Mesendoderm (in vitro differentiated cells): ENCODE data around the gene EIF4G3.

Source experiments
- DNase-seq: peaks from one replicate; pipeline ENCODE4 v3.0.0; 2013
- H2AK5ac ChIP-seq: 2 replicates; pipeline ENCODE4 v1.6.1; 2013; ENCODE audit warnings: low read length, inconsistent platforms
- H2BK120ac ChIP-seq: 2 replicates; pipeline ENCODE4 v1.6.1; 2013; ENCODE audit warnings: low read depth, mild to moderate bottlenecking, low read length, moderate library complexity, mixed read lengths
- H2BK15ac ChIP-seq: replicated peaks from 2 replicates; pipeline ENCODE4 v1.6.1; 2013; ENCODE audit warnings: low read depth, mild to moderate bottlenecking, moderate library complexity
- H2BK5ac ChIP-seq: 2 replicates; pipeline ENCODE4 v1.6.1; 2013; ENCODE audit warnings: low read length, inconsistent platforms
- H3K18ac ChIP-seq: 2 replicates; pipeline ENCODE4 v1.6.1; 2013; ENCODE audit warnings: mild to moderate bottlenecking, low read length, mixed read lengths
- H3K23ac ChIP-seq: one replicate; pipeline ENCODE4 v1.6.1; 2013; ENCODE audit warnings: low read length
- H3K27ac ChIP-seq: 2 replicates; pipeline ENCODE4 v1.5.1; 2013; ENCODE audit warnings: low read depth, mild to moderate bottlenecking, inconsistent platforms, low read length, moderate library complexity
- H3K27me3 ChIP-seq: 2 replicates; pipeline ENCODE4 v1.6.1; 2013; ENCODE audit warnings: low read length, control low read depth, mild to moderate bottlenecking, inconsistent platforms; ENCODE audit not compliant: insufficient read depth, poor library complexity
- H3K36me3 ChIP-seq: 2 replicates; pipeline ENCODE4 v1.6.1; 2013; ENCODE audit warnings: low read length, inconsistent platforms; ENCODE audit not compliant: control insufficient read depth, insufficient read depth
- H3K4ac ChIP-seq: one replicate; pipeline ENCODE4 v1.6.1; 2013; ENCODE audit warnings: low read depth, mild to moderate bottlenecking, low read length, moderate library complexity
- H3K4me1 ChIP-seq: 2 replicates; pipeline ENCODE4 v1.6.1; 2013; ENCODE audit warnings: low read depth, low read length, inconsistent platforms; ENCODE audit not compliant: control insufficient read depth
- H3K4me2 ChIP-seq: 2 replicates; pipeline ENCODE4 v1.6.1; 2013; ENCODE audit warnings: low read length
- H3K4me3 ChIP-seq: 2 replicates; pipeline ENCODE4 v1.5.1; 2013; ENCODE audit warnings: mild to moderate bottlenecking, low read length
- H3K56ac ChIP-seq: one replicate; pipeline ENCODE4 v1.6.1; 2013; ENCODE audit warnings: low read length
- H3K79me1 ChIP-seq: 2 replicates; pipeline ENCODE4 v1.6.1; 2013; ENCODE audit warnings: low read length, inconsistent platforms
- H3K79me2 ChIP-seq: 2 replicates; pipeline ENCODE4 v1.6.1; 2013; ENCODE audit warnings: mild to moderate bottlenecking, low read length; ENCODE audit not compliant: control insufficient read depth, insufficient read depth
- H3K9ac ChIP-seq: 2 replicates; pipeline ENCODE4 v1.6.1; 2013; ENCODE audit warnings: low read length, inconsistent platforms
- H4K5ac ChIP-seq: one replicate; pipeline ENCODE4 v1.6.1; 2013; ENCODE audit warnings: low read length
- H4K8ac ChIP-seq: one replicate; pipeline ENCODE4 v1.6.1; 2013; ENCODE audit warnings: low read depth, mild to moderate bottlenecking, control low read depth, low read length, moderate library complexity
- WGBS: extraction: QIAGEN DNeasy Blood & Tissue Kit; methylation state at CpG from one replicate; pipeline ENCODE4 v1.1.7; 2013; ENCODE audit warnings: low lambda C conversion rate, missing lambda C conversion rate; ENCODE audit not compliant: insufficient coverage; ENCODE audit errors: extremely low coverage; 5-methylcytosine and 5-hydroxymethylcytosine counted together

EIF4G3 gene

GRCh38 chr1:21051177-21051825 is 125.4 kb downstream of the EIF4G3 start:
- WGBS: 100% methylated on average over 1 of the region's 2 CpGs

DNA sequence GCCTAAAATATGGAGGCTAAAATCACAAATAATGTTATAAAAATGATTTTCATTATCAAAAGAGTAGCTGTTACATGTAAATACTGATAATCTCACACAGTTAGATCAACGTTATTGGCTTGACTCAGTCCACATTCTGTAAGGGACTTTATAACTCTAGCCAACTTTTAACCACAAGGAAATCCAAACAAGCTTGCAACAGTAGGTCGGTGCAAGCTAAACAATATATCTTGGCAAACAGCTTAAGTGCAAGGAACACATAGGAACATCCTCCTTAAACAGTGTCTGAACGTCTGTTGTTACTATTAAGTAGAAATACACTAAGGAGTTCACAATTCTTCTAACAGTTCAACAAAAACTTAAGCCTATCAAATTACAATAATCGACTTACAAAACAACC is 126.7 kb downstream of the EIF4G3 start:
- H3K36me3 ChIP-seq: no peaks in the 10 kb centered on the region
- H3K9ac ChIP-seq: no peak overlapping the region
- H3K56ac ChIP-seq: no peak overlapping the region
- H3K4me2 ChIP-seq: no peak overlapping the region
- H2BK120ac ChIP-seq: no peak overlapping the region
- no peak overlapping the region for H4K5ac ChIP-seq
- H2AK5ac ChIP-seq: no peak overlapping the region
- H3K4me3 ChIP-seq: no peak overlapping the region
- H3K27me3 ChIP-seq: no peaks in the 10 kb centered on the region
- H2BK5ac ChIP-seq: no peak overlapping the region
- no peak overlapping the region for H3K18ac ChIP-seq
- 100% methylated on average over 1 of the region's 4 CpGs for whole genome bisulfite sequencing
- H3K79me2 ChIP-seq: peaks cover 2% of the 10 kb centered on the region
- H4K8ac ChIP-seq: no peak overlapping the region
- H3K4me1 ChIP-seq: peaks cover 4% of the 10 kb centered on the region
- no peak overlapping the region for H2BK15ac ChIP-seq
- peaks cover 2% of the 10 kb centered on the region for H3K79me1 ChIP-seq
- H3K23ac ChIP-seq: no peak overlapping the region
- DNase-seq: no peak
- no peak overlapping the region for H3K27ac ChIP-seq
- no peak overlapping the region for H3K4ac ChIP-seq

More at GRCh38 chr1:21051177-21051825, 125.4 kb downstream of the EIF4G3 start:
- Histone ChIP-seq H2BK120ac (no peak overlapping the region), H3K27me3 (no peaks in the 10 kb centered on the region), H3K79me1 (peaks cover 2% of the 10 kb centered on the region), H3K23ac (no peak overlapping the region), H4K5ac (no peak overlapping the region), H4K8ac (no peak overlapping the region), H3K27ac (no peak overlapping the region), H3K56ac (no peak overlapping the region), H2AK5ac (no peak overlapping the region), H3K18ac (peak overlapping the region; percentile 28), H2BK15ac (no peak overlapping the region), H3K4me1 (no peaks in the 10 kb centered on the region), H3K4me3 (no peak overlapping the region), H3K4me2 (no peak overlapping the region), H3K9ac (no peak overlapping the region), H3K4ac (no peak overlapping the region), H3K79me2 (peaks cover 2% of the 10 kb centered on the region), H2BK5ac (no peak overlapping the region), H3K36me3 (no peaks in the 10 kb centered on the region)
- DNase-seq: no peak

GRCh38 chr1:21048462-21048861 is 128.2 kb downstream of the EIF4G3 start:
- H2BK15ac ChIP-seq: no peak overlapping the region
- DNase-seq: peak; percentile 56
- no peak overlapping the region for H4K8ac ChIP-seq
- no peak overlapping the region for H4K5ac ChIP-seq
- H3K9ac ChIP-seq: no peak overlapping the region
- no peak overlapping the region for H2AK5ac ChIP-seq
- H2BK120ac ChIP-seq: no peak overlapping the region
- no peak overlapping the region for H2BK5ac ChIP-seq
- H3K4me3 ChIP-seq: no peak overlapping the region
- H3K4me2 ChIP-seq: no peak overlapping the region
- H3K23ac ChIP-seq: no peak overlapping the region
- no peaks in the 10 kb centered on the region for H3K36me3 ChIP-seq
- H3K4ac ChIP-seq: no peak overlapping the region
- no peak overlapping the region for H3K18ac ChIP-seq
- peaks cover 4% of the 10 kb centered on the region for H3K4me1 ChIP-seq
- no CpG with 5 or more reads among the region's 4 CpGs for WGBS
- no peak overlapping the region for H3K27ac ChIP-seq
- no peak overlapping the region for H3K56ac ChIP-seq
- H3K79me2 ChIP-seq: peaks cover 2% of the 10 kb centered on the region
- no peaks in the 10 kb centered on the region for H3K27me3 ChIP-seq
- peaks cover 2% of the 10 kb centered on the region for H3K79me1 ChIP-seq

GRCh38 chr1:21046132-21046531 is 130.6 kb downstream of the EIF4G3 start:
- Histone ChIP-seq H3K23ac (no peak overlapping the region), H3K4me1 (peaks cover 4% of the 10 kb centered on the region), H2BK15ac (no peak overlapping the region), H3K4ac (no peak overlapping the region), H2AK5ac (no peak overlapping the region), H3K36me3 (no peaks in the 10 kb centered on the region), H3K79me1 (peaks cover 4% of the 10 kb centered on the region), H3K27ac (no peak overlapping the region), H4K8ac (no peak overlapping the region), H2BK5ac (no peak overlapping the region), H3K79me2 (peaks cover 2% of the 10 kb centered on the region), H3K56ac (no peak overlapping the region), H3K18ac (no peak overlapping the region), H2BK120ac (no peak overlapping the region), H3K27me3 (no peaks in the 10 kb centered on the region), H3K4me3 (no peak overlapping the region), H4K5ac (no peak overlapping the region), H3K9ac (no peak overlapping the region), H3K4me2 (no peak overlapping the region)
- WGBS: no CpG with 5 or more reads among the region's 3 CpGs
- DNase-seq: no peak

DNA sequence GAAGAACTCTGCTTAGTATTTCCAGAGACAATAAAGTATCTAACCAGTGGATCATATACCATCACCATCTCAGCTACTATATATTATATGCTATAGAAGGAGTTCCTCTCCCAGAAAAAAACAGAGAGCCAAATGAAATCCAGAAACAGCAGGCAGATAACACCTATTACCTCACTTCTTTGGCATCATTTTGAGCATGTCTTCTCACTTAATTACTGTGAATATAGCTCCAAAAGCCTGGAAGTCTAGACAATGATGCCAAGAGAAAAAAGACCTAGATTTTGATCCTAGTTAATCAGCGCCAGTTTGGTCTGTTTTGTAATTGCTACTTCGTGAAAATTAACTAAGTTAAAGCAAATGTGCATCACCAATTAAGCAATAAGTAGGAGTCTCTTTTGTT is 131.3 kb downstream of the EIF4G3 start:
- H3K27me3 ChIP-seq: no peaks in the 10 kb centered on the region
- H3K79me1 ChIP-seq: peaks cover 4% of the 10 kb centered on the region
- H3K79me2 ChIP-seq: peaks cover 2% of the 10 kb centered on the region
- WGBS: no CpG with 5 or more reads among the region's 2 CpGs
- H2BK5ac ChIP-seq: no peak overlapping the region
- H3K27ac ChIP-seq: no peak overlapping the region
- H3K18ac ChIP-seq: no peak overlapping the region
- no peak overlapping the region for H3K4me3 ChIP-seq
- no peak overlapping the region for H2BK120ac ChIP-seq
- peaks cover 4% of the 10 kb centered on the region for H3K4me1 ChIP-seq
- H4K8ac ChIP-seq: no peak overlapping the region
- H3K4me2 ChIP-seq: no peak overlapping the region
- H3K56ac ChIP-seq: no peak overlapping the region
- H4K5ac ChIP-seq: no peak overlapping the region
- H3K36me3 ChIP-seq: no peaks in the 10 kb centered on the region
- no peak overlapping the region for H2BK15ac ChIP-seq
- no peak overlapping the region for H2AK5ac ChIP-seq
- no peak overlapping the region for H3K9ac ChIP-seq
- H3K23ac ChIP-seq: no peak overlapping the region
- H3K4ac ChIP-seq: no peak overlapping the region
- DNase-seq: peak; percentile 62
